GM12801 (cell line): ENCODE measurements around the gene ALS2.

Source experiments
- TF ChIP-seq, protein P1 (sequence below): IDR thresholded peaks from one replicate; pipeline ENCODE4 v1.5.1; 2011; ENCODE audit warnings: control low read depth; ENCODE audit not compliant: insufficient read length; ENCODE audit errors: extremely low read depth

ALS2 gene

DNA sequence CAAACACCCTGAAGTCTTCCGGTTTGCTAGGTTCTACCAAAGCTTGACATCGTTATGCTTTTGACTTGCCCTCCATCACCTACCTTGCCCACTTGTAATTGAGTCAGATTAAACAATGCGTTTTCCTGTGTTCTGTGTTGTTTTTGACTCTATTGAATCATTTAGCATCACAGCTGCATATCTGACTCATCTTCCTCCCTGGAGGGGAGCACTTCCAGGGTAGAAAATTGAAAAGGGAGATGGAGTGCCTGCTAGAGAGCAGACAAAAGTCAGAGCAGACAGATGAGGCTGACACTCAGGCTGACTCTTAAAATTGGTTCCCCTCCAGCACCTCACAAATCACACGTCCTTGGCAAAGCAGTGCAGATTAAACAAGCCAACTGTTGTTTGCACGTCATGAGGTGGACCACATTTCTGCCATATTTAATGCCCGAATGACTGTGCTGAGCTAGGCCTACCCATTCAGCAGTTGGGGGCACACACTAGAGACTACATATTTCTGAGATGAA is 84.5 kb downstream of the ALS2 start:
- TF ChIP-seq, protein P1, sequence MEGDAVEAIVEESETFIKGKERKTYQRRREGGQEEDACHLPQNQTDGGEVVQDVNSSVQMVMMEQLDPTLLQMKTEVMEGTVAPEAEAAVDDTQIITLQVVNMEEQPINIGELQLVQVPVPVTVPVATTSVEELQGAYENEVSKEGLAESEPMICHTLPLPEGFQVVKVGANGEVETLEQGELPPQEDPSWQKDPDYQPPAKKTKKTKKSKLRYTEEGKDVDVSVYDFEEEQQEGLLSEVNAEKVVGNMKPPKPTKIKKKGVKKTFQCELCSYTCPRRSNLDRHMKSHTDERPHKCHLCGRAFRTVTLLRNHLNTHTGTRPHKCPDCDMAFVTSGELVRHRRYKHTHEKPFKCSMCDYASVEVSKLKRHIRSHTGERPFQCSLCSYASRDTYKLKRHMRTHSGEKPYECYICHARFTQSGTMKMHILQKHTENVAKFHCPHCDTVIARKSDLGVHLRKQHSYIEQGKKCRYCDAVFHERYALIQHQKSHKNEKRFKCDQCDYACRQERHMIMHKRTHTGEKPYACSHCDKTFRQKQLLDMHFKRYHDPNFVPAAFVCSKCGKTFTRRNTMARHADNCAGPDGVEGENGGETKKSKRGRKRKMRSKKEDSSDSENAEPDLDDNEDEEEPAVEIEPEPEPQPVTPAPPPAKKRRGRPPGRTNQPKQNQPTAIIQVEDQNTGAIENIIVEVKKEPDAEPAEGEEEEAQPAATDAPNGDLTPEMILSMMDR = no peak

DNA sequence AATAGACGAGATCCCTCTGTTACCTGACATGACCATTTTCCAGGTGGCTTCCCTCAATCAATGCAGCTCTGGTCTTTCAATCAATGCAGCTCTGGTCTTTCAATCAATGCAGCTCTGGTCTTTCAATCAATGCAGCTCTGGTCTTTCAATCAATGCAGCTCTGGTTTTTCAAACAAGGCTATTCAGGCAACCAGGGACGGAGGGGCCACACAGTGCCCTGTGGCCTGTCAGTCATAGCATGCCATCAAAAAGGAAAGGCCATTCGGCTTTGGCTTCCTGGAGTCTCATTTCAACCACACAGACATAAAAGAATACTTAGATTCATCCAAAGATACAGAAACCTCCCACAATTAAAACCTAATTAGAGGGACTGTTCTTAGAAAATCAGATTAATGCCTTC is 95.6 kb downstream of the ALS2 start:
- TF ChIP-seq, protein P1 = no peak

DNA sequence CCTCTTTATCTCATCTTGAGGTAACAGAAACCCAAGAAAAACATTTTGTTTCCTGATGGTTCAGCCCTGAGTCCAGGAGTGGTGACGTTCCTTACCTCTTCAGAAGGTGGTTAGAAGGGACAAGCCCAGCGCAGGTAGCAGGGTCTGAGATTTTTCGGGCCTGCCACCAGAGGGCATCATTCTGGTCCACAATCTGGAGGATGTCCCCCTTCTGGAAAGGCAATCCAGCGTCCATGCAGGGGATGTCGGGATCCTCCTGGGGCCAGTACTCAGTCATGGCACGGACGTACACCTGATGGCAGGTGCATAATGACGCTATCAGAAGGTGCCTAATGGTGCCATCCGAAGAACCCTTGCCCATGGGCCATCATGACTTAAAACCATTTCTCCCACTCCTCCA is 100.0 kb downstream of the ALS2 start:
- TF ChIP-seq, protein P1 = no peak

DNA sequence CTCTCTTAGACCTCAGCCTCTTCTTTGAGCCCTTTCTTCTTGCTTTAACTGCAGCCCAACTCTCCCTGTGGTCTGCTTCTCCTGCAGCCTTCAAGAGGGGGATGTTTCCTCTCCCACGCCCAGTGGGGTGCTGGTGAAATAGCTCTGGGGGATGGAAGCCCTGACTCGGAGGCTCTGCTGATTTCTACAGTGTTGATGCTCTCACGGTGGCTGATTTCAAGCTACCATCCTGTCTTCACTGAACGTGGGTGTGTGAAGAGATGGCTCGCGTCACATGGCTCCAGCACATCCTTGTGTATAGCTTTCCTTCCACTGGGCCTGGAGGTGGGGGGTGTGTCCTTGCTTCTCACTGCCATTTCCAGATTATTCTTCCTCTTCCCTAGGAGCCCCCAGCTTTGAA is 102.3 kb downstream of the ALS2 start:
- TF ChIP-seq, protein P1 = no peak

DNA sequence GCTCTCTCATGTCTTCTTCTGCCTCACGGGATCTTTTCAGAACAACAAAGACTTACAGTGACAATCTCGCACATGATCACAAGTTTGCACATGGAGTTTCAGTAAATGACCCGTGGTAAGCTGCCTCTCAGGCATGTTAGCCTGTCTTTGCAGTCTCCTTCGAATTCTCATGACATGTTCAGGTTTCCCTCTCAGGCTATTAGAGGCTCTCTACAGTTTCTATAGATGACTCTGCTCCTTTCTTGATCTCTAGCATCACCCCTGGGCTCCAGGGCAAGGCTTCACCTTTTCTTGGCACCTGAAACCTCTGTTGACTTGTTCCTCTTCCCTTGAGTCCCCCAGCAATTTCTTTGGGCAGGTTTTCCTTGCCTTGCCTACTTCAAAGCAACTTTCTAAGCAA is 105.3 kb downstream of the ALS2 start:
- TF ChIP-seq, protein P1 = no peak

DNA sequence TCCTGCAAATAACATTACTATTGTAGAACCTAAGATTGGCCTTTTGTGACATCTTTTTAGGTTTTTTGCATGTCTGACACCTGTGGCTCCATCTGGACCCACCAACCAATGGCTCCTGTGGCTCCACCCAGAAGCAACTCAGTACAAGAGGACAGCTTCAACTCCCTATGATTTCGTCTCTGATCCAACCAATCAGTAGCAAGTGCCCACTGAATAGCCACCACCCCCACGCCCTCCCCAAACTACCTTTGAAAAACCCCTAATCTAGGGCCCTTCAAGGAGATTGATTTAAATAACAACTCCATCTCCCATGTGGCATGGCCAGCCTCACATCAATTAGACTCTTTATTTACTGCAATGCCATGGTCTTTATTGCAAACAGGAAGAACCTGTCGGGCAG is 105.9 kb downstream of the ALS2 start:
- TF ChIP-seq, protein P1 = no peak

DNA sequence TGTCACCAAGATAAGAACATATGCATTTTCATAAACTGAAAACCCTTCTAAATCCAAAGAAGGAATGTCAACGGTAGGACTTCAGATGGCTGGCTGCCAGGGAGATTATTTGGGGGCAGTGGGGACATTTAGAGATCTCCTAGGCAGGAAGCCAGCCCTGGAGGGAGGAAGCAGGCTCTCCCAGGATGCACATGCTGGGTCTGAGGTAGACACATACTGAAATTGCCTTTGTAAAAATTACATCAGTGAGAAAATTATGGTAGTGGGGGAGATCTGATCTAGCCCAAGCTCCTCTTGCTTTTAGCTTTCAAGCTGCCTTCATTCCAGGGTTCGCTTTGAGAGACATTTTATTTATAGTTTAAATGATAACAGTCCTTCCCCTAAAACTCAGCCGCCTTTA is 106.4 kb downstream of the ALS2 start:
- TF ChIP-seq, protein P1 = no peak

DNA sequence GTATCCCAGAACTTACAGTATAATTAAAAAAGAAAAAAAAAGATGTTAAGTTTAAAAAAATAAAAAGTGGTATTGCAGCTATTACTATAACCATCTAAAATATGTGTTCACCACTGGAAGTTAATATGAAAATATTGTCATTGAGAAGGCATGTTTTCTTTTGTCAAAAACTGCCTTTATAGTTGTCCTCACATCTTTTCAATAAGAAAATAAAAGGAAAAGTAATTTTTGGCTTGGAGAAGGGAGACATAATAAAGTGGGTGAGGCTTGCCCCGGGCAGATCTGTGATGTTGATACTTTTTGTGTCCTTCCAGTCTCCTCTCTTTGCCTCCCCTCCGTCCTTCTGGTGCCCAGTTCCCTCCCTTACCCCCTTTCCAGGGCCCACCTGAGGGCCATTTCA is 107.2 kb downstream of the ALS2 start:
- TF ChIP-seq, protein P1 = no peak
